ENCODE data around the gene NPLOC4. TPM values are rescaled to one million over a fixed set of nuclear protein-coding genes. Genes with fewer than 3 reads are reported as not detected.

The NPLOC4 gene
- total RNA-seq, 2 experiments from 2014 or later: 67.0 to 68.6 TPM

Other genes with a start within 250 kb of the NPLOC4 start
- under 1 TPM in 1 of 2 experiments, not detected in 1; 0.02 TPM for gene BAHCC1, start 241.7 kb downstream of the NPLOC4 start, total RNA-seq
- 1,000 to 10,000 TPM; 2,881 to 2,925 TPM for gene ACTG1, start 124.3 kb downstream of the NPLOC4 start, total RNA-seq
- not detected for gene FSCN2, start 108.7 kb downstream of the NPLOC4 start, total RNA-seq
- 10 to 100 TPM; 25.3 to 27.1 TPM for gene FAAP100, start 84.8 kb downstream of the NPLOC4 start, total RNA-seq
- gene TSPAN10, start 84 bp upstream of the NPLOC4 start, total RNA-seq: under 1 TPM in 1 of 2 experiments, not detected in 1; 0.12 TPM
- under 1 TPM; 0.83 to 0.89 TPM for gene PDE6G, start 19.4 kb upstream of the NPLOC4 start, total RNA-seq
- 10 to 100 TPM; 41.9 to 44.1 TPM for gene OXLD1, start 29.5 kb upstream of the NPLOC4 start, total RNA-seq
- 10 to 100 TPM; 30.8 to 32.3 TPM for gene CCDC137, start 29.6 kb upstream of the NPLOC4 start, total RNA-seq
- gene ARL16, start 46.7 kb upstream of the NPLOC4 start, total RNA-seq: 10 to 100 TPM; 13.8 to 14.1 TPM
- gene HGS, start 46.9 kb upstream of the NPLOC4 start, total RNA-seq: 100 to 1,000 TPM in 1 of 2 experiments, 10 to 100 TPM in 1; 87.1 to 109 TPM
- 100 to 1,000 TPM in 1 of 2 experiments, 10 to 100 TPM in 1; 97.7 to 102 TPM for gene MRPL12, start 66.3 kb upstream of the NPLOC4 start, total RNA-seq
- 10 to 100 TPM; 16.9 to 18.0 TPM for gene SLC25A10, start 75.2 kb upstream of the NPLOC4 start, total RNA-seq
- not detected for gene GCGR, start 167.0 kb upstream of the NPLOC4 start, total RNA-seq
- 10 to 100 TPM; 53.7 to 55.6 TPM for gene MCRIP1, start 196.2 kb upstream of the NPLOC4 start, total RNA-seq
- gene PPP1R27, start 197.9 kb upstream of the NPLOC4 start, total RNA-seq: not detected
- 100 to 1,000 TPM; 273 to 276 TPM for gene P4HB, start 223.4 kb upstream of the NPLOC4 start, total RNA-seq
- gene ARHGDIA, start 234.2 kb upstream of the NPLOC4 start, total RNA-seq: 100 to 1,000 TPM; 355 to 389 TPM

Measured in activated naive CD4-positive, alpha-beta T cell treated with anti-CD3 and anti-CD28 coated beads for 36 hours (primary cell).